ENCODE data around the gene C9orf72.
"Not testable (repeated sequence)": the region's sequence is repeated elsewhere in the genome, so short reads cannot be mapped to it uniquely, and the experiment has no call there.

Gene C9orf72

DNA sequence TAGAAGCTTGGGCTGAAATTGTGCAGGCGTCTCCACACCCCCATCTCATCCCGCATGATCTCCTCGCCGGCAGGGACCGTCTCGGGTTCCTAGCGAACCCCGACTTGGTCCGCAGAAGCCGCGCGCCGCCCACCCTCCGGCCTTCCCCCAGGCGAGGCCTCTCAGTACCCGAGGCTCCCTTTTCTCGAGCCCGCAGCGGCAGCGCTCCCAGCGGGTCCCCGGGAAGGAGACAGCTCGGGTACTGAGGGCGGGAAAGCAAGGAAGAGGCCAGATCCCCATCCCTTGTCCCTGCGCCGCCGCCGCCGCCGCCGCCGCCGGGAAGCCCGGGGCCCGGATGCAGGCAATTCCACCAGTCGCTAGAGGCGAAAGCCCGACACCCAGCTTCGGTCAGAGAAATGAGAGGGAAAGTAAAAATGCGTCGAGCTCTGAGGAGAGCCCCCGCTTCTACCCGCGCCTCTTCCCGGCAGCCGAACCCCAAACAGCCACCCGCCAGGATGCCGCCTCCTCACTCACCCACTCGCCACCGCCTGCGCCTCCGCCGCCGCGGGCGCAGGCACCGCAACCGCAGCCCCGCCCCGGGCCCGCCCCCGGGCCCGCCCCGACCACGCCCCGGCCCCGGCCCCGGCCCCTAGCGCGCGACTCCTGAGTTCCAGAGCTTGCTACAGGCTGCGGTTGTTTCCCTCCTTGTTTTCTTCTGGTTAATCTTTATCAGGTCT lies at the start of gene C9orf72:
TSS of gene C9orf72 (minus strand) at position 564 of the 716 bp plus-strand sequence. CDS start 6,361 bp downstream, outside the sequence.
- peak; percentile 58 for DNase-seq

- no peak for DNase-seq
These were observed 49.5 kb upstream of the C9orf72 start for GRCh38 chr9:27622693-27623340.

DNA sequence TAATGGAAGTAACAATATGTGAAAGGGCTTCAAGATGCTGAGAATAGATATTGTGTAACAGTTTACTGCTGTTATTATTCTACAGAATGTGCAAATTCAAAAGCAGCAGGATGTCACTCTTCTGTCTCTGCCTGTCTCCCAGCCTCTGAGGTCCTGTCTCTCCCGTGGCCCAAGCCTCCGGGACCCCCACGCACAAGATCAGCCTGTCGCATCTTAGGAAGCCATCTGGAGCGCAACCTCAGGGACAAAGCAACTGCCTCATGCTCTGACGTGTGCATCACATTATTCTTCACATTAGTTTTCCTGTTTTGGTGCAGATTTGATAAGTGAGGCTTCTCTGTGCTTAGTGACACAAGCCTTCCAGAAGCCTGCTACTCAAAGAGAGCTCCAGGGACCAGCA lies 46.5 kb upstream of the C9orf72 start:
- no peak for DNase-seq

- no peak for DNase-seq
These were observed 44.8 kb upstream of the C9orf72 start for GRCh38 chr9:27618066-27618465.

DNA sequence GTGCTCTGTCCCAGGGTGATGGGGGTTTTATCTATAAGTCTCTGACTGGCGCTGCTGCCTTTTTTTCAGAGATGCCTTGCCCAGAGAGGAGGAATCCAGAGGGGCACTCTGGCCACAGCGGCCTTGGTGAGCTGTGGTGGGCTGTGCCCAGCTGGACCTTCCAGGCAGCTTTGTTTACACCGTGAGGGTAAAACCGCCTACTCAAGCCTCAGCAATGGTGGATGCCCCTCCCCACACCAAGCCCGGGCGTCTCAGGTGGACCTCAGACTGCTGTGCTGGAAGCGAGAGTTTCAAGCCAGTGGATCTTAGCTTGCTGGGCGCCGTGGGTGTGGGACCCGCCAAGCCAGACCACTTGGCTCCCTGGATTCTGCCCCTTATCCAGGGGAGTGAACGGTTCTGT lies 41.3 kb upstream of the C9orf72 start:
- no peak for DNase-seq

DNA sequence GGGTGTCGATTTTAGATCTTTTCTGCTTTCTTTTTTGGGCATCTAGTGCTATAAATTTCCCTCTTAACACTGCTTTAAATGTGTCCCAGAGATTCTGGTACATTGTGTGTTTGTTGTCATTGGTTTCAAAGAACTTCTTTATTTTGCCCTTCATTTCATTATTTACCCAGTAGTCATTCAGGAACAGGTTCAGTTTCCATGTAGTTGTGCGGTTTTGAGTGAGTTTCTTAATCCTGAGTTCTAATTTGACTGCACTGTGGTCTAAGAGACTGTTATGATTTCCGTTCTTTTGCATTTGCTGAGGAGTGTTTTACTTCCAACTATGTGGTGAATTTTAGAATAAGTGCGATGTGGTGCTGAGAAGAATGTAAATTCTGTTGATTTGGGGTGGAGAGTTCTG lies 38.8 kb upstream of the C9orf72 start:
- DNase-seq = not testable (repeated sequence)

DNA sequence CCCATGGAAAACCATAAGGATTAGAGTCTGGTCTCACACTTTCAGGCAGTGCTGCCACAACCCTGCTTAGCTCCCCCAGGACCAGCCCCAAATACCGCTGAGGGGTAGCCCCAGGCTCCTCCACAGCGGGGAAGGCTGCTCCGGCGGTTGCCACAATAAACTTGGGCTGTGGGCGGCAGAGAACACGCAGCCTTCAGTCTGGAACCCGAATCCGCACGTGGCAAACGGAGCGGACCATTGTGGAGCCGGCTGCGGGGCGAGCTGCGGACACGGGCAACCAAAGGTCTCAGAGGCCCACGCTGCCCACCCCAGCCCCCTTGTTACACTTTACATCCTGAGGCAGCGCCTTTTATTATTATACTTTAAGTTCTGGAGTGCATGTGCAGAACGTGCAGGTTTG lies 37.3 kb upstream of the C9orf72 start:
- no peak for DNase-seq

DNA sequence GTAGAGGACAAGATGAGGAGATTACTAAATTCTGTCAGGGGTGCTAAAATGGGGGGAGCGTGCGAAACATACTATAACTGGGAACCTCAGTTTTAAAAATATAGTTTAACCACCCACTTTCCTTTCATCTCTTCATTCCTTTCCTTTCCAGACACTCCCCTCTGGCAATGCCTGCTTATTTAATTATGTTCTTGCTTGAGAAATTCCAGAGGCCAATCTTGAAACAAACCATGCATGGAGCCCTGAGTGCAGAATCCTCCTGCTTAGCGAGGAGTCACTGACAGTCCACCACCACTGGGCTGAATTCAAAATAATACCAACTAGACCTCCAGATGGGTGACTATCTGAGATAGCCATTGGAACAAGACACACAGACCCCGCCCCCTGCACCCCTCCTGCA lies 29.7 kb upstream of the C9orf72 start:
- no peak for DNase-seq

- DNase-seq = no peak
These were observed 29.0 kb upstream of the C9orf72 start for GRCh38 chr9:27602142-27602861.

DNA sequence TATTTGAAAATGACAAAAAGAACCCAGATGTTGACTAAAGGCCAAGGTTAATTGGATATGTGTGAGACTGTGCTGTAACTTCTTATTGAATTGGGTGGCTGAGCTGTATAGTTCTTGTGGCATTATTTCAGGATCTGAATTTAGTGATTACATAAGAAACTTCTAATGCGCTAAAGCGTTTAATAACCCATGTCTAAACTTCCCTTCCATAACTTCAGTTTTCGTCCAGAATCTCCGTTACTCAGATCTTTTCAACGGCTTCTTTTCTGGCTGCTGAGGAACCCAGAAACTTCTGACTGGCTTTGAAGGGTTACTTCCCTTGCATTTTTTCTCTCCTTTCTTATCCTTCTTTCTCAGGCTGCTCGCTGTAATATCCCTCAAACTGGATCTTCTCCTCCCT lies 28.1 kb upstream of the C9orf72 start:
- no peak for DNase-seq

GRCh38 chr9:27600256-27600655 lies 27.0 kb upstream of the C9orf72 start:
- DNase-seq = no peak

DNA sequence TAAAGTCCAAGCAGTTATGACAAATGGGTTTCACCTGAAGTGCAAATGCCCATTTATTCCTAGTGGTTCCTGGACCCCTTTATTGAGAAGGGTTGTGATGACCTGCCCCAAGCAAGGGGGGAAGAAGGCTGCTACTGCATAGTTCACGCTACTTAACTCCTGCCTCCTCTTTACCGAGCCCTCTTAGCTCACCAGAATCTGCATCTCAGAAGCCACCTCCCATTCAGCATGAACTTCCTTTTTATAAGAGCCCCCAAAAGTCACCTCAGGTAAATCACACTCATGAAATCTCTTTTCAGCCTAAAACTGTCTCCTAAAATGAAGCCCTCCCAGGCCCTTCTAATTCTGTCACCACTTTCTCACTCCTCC lies 26.6 kb upstream of the C9orf72 start:
- DNase-seq = no peak

DNA sequence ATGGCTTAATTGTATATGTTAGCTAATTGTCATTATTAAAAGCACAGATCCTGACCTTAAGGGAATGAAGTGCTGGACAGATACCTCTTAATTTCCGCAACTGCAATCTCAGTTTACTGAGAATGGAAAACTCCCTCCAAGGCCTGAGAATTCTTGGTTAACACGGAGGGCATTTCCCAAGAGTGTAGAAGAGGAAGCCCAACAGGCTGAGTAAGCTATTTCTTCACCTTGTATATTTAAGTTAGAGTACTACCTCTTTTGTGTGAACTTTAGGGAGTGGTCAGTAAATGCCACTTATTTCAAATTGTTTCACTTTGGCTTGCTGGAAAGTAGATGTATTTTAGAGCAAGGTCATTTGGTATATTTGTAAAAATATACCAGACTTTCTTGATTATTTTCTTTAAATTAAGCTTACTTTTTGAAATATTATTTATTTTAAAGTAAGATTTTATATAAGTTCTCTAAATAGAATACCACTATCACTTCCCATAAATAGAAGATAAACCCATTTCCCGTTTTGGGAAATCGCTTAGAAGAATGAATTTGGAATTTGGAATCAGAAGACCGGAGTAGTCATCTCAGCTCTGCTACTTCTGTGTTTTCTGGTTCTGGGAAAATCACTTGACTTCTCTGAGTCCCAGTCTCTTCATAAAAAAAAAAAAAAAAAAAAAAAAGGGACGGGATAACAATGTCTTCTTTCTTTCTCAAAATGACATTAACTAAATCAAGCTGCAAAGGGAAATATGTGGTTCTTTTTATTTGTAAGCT lies 26.0 kb upstream of the C9orf72 start:
- no peak for DNase-seq

- DNase-seq = no peak
These were observed 22.5 kb upstream of the C9orf72 start for GRCh38 chr9:27595733-27596132.

- DNase-seq = no peak
These were observed 18.4 kb upstream of the C9orf72 start for GRCh38 chr9:27591672-27592071.

- DNase-seq = no peak
These were observed 17.8 kb upstream of the C9orf72 start for GRCh38 chr9:27591093-27591492.

DNA sequence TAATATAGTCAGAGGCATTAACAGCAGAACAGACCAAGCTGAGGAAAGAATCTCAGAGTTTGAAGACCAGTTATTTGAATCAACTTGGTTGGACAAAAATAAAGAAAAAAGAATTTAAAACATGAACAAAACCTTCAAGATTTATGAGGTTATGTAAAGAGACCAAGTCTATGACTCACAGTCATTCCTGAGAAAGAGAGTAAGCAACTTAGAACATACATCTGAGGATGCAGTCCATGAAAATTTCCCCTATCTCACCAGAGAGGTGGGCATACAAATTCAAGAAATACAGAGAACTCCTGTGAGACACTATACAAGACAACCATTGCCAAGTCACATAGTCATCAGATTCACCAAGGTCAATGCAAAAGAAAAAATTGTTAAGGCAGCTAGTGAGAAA lies 17.4 kb upstream of the C9orf72 start:
- DNase-seq = no peak

- no peak for DNase-seq
These were observed 16.2 kb upstream of the C9orf72 start for GRCh38 chr9:27589462-27589861.

GRCh38 chr9:27586304-27586703 lies 13.0 kb upstream of the C9orf72 start:
- DNase-seq = no peak

GRCh38 chr9:27584931-27585330 lies 11.7 kb upstream of the C9orf72 start:
- DNase-seq = no peak

DNA sequence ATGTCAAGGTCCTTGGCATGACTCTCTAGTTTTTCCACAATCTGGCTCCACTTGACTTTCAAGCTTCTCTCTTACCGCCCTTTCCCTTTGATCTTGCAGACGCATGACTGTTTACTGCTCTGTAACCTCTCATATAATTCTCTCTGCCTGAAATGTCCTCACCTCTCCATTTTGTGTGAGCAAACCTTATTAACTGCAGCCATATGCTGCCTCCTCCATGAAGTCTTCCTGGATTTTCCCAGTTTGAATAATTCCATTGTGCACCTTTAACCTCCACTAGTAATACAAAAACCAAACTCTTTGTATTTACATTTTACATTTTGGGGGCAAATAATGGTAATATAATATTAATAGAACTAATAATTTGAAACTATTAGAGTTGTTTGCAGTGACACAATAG lies 9.5 kb upstream of the C9orf72 start:
- no peak for DNase-seq

- DNase-seq = no peak
These were observed 8.5 kb upstream of the C9orf72 start for GRCh38 chr9:27581826-27582225.

All from NCI-H526 treated with DMSO at 0.1 percent for 48 hours (cell line).